Liver (tissue), 9 donors: ENCODE data around the gene COL5A1. TPM values are rescaled to one million over a fixed set of nuclear protein-coding genes. Genes with fewer than 3 reads are reported as not detected.

Source experiments
- DNase-seq: peaks from one replicate; pipeline ENCODE4 v3.0.0-alpha.2; 2017; ENCODE audit warnings: low spot score
- H3K27ac ChIP-seq, 2 donors: one replicate each; pipeline ENCODE4 v1.7.0; 2013; ENCODE audit warnings: inconsistent platforms in 2 of 2, low read length in 2 of 2, control low read depth in 1 of 2, low read depth in 1 of 2, mild to moderate bottlenecking in 1 of 2
- H3K27me3 ChIP-seq, 4 donors: one replicate each; pipeline versions ENCODE4 v1.6.1 to v1.7.0; 2013; ENCODE audit warnings: low read length in 3 of 4, inconsistent platforms in 1 of 4, mild to moderate bottlenecking in 1 of 4, moderate library complexity in 1 of 4; ENCODE audit not compliant: control insufficient read depth in 4 of 4, insufficient read depth in 4 of 4
- H3K36me3 ChIP-seq, 4 donors: one replicate each; pipeline versions ENCODE4 v1.6.1 to v1.7.0; 2013; ENCODE audit warnings: low read length in 3 of 4, mild to moderate bottlenecking in 3 of 4, low read depth in 1 of 4, moderate library complexity in 1 of 4; ENCODE audit not compliant: control insufficient read depth in 4 of 4, insufficient read depth in 3 of 4
- H3K4me1 ChIP-seq, 4 donors: one replicate each; pipeline versions ENCODE4 v1.6.1 to v1.7.0; 2013; ENCODE audit warnings: low read length in 3 of 4, mild to moderate bottlenecking in 3 of 4, moderate library complexity in 1 of 4; ENCODE audit not compliant: control insufficient read depth in 4 of 4, insufficient read depth in 4 of 4
- H3K4me3 ChIP-seq, 3 donors: one replicate each; pipeline versions ENCODE4 v1.6.1 to v1.7.0; 2013; ENCODE audit warnings: low read length in 3 of 3, control low read depth in 1 of 3, low read depth in 1 of 3, mild to moderate bottlenecking in 1 of 3
- H3K9ac ChIP-seq, 2 donors: one replicate each; pipeline ENCODE4 v1.7.0; 2013; ENCODE audit warnings: low read length in 2 of 2, mild to moderate bottlenecking in 2 of 2, moderate library complexity in 2 of 2, control low read depth in 1 of 2, low read depth in 1 of 2
- H3K9me3 ChIP-seq, 4 donors: one replicate each; pipeline versions ENCODE4 v1.6.1 to v1.7.0; 2013; ENCODE audit warnings: low read length in 3 of 4; ENCODE audit not compliant: control insufficient read depth in 4 of 4
- EGR1 ChIP-seq, 2 donors: IDR thresholded peaks; 2 replicates each; pipeline ENCODE4 v1.6.1; 2016 to 2018; ENCODE audit warnings: antibody characterized with exemption in 2 of 2, low read depth in 2 of 2
- FOXA1 ChIP-seq: IDR thresholded peaks from 2 replicates; pipeline ENCODE4 v1.6.1; 2016; ENCODE audit warnings: antibody characterized with exemption
- FOXA2 ChIP-seq: IDR thresholded peaks from 2 replicates; pipeline ENCODE4 v1.6.1; 2016; ENCODE audit warnings: antibody characterized with exemption
- NR2F2 ChIP-seq: IDR thresholded peaks from 2 replicates; pipeline ENCODE4 v1.6.1; 2016; ENCODE audit warnings: antibody characterized with exemption
- RAD21 ChIP-seq, 2 donors: IDR thresholded peaks; 2 replicates each; pipeline ENCODE4 v1.6.1; 2016; ENCODE audit warnings: antibody characterized with exemption in 2 of 2, mild to moderate bottlenecking in 2 of 2
- RXRA ChIP-seq, 2 donors: IDR thresholded peaks; 2 replicates each; pipeline ENCODE4 v1.6.1; 2017 to 2018; ENCODE audit warnings: antibody characterized with exemption in 2 of 2, mild to moderate bottlenecking in 1 of 2
- SP1 ChIP-seq: IDR thresholded peaks from 2 replicates; pipeline ENCODE4 v1.6.1; 2018; ENCODE audit warnings: antibody characterized with exemption, mild to moderate bottlenecking
- TAF1 ChIP-seq: conservative IDR thresholded peaks from 2 replicates; pipeline ENCODE4 v1.6.1; 2016; ENCODE audit warnings: antibody characterized with exemption, mild to moderate bottlenecking
- WGBS: extraction: QIAGEN DNeasy Blood & Tissue Kit; methylation state at CpG from one replicate; pipeline ENCODE4 v1.1.7; 2013; 5-methylcytosine and 5-hydroxymethylcytosine counted together
- polyA plus RNA-seq, 2 donors: library from polyadenylated mRNA; stranded (reverse) in 1 of 2; unstranded in 1 of 2; fragments of 200-250 nt in 1 of 2; fragments of >200 nt in 1 of 2; fragmentation: Nextera tagmentation in 1 of 2; extraction: Ambion mirVana in 1 of 2; gene quantifications; one replicate each; pipeline versions ENCODE4 v1.2.1 to v1.2.3, GENCODE V29; 2013 to 2015
- total RNA-seq, 2 donors: library from RNA; depleted of rRNA; stranded (reverse); fragments of >200 nt; gene quantifications; one replicate each; pipeline ENCODE4 v1.2.3, GENCODE V29; 2014
- TF ChIP-seq, protein P1 (sequence below): IDR thresholded peaks from 2 replicates; pipeline ENCODE4 v1.6.1; 2016; ENCODE audit warnings: antibody characterized with exemption
- TF ChIP-seq, protein P2 (sequence below): IDR thresholded peaks from 2 replicates; pipeline ENCODE4 v1.6.1; 2016; ENCODE audit warnings: antibody characterized with exemption
- TF ChIP-seq, protein P3 (sequence below): IDR thresholded peaks from 2 replicates; pipeline ENCODE4 v1.6.1; 2016; ENCODE audit warnings: antibody characterized with exemption, mild to moderate bottlenecking
- TF ChIP-seq, protein P4 (sequence below): IDR thresholded peaks from 2 replicates; pipeline ENCODE4 v1.6.1; 2016; ENCODE audit warnings: antibody characterized with exemption
- donor health status: healthy.
- donor health status: healthy.
- donor health status: healthy.
- donor health status: healthy.
- donor health status: healthy.

COL5A1 gene
- total and polyA plus RNA-seq, 4 donors: 0.67 to 15.6 (median 11.2) TPM

DNA sequence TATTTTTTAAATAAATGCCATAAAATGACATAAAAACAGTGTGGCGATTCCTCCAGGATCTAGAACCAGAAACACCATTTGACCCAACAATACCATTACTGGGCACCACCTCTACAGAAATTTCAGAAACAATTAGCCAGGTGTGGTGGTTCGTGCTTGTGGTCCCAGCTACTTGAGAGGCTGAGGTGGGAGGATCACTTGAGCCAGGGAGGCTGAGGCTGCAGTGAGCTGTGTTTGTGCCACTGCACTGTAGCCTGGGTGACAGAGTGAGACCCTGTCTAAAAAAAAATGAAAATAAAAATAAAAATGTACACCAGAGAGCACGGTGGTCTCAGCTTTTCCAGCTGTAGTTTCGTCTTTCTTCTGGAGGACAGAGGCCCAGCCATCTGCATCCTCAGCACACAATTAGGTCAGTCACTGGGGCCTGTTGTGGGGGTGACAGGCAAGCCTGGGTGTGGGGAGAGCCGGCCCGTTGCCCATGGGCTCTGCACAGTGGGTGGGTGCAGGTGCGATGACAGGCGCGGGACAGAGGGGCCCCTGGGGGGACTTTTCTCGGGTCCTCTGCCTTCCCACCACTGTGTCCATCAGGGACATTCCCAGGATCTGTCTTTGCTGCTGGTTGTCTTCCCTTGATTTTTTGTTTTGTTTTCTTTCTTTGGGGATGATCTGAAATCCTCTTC is 9.8 kb downstream of the COL5A1 start (continued):
- TF ChIP-seq, protein P1, sequence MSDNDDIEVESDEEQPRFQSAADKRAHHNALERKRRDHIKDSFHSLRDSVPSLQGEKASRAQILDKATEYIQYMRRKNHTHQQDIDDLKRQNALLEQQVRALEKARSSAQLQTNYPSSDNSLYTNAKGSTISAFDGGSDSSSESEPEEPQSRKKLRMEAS: no peak
- TF ChIP-seq FOXA1 (no peak), SP1 (no peak)
- TF ChIP-seq, protein P2, sequence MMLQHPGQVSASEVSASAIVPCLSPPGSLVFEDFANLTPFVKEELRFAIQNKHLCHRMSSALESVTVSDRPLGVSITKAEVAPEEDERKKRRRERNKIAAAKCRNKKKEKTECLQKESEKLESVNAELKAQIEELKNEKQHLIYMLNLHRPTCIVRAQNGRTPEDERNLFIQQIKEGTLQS: no peak

DNA sequence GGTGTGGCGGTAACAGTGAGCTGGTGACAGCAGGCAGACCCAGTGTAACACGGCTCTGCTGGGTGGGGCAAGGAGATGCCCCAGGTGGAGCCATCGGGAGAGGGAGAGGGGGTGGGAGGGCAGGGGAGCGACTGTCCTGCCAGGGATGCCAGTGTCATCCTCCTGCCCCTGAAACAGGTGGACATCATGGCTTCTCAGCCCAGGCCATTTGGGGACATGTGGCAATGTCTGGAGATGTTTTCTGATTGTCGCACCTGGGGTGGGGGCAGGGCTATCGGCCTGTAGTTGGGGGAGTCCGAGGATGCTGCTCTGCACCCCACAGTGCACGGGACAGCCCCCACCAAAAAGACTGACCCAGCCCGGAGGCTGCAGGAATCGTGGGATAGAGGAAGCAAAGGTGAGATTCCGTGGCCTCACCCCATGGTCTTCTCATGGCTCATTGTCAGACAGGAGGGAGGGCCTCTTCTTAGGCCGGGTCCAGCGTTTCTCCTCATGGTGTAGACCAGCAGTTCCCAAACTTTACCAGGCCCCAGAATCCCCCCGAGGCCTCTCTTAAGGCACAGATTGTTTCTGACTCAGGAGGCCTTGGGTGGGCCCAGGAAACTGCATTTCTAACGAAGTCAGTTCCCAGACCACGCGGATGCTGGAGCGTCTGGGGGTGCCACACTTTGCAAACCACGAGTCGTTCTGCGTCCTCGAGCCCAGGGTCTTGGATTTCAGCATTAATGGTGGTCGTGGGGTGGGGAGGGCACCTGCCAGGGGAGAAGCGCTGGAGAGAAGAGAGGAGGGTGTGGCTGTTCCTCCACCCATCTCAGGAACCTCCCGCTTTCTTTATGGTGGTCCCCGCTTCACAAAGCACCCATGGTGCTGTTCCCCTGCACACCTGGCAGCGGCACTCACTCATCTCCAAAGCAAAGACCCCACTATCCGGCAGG is 11.0 kb downstream of the COL5A1 start:
- H3K4me1 ChIP-seq: no peaks in the 10 kb centered on the region
- no peaks in the 10 kb centered on the region for H3K36me3 ChIP-seq
- WGBS: 76% methylated on average over 28 of the region's 28 CpGs
- no peaks in the 10 kb centered on the region for H3K27me3 ChIP-seq
- no peaks in the 10 kb centered on the region for H3K9me3 ChIP-seq
- H3K4me3 ChIP-seq: no peak overlapping the region
- H3K9ac ChIP-seq: no peak overlapping the region
- DNase-seq: no peak
- no peak overlapping the region for H3K27ac ChIP-seq
- TF ChIP-seq NR2F2 (no peak), RAD21 (IDR thresholded peaks at IDR 0.05) (no peak), FOXA1 (no peak), RXRA (IDR thresholded peaks at IDR 0.05) (no peak), TAF1 (no peak), EGR1 (IDR thresholded peaks at IDR 0.05; ENCODE audit: low read depth in 2 of 2) (no peak), SP1 (no peak), FOXA2 (no peak)
- TF ChIP-seq, protein P3, sequence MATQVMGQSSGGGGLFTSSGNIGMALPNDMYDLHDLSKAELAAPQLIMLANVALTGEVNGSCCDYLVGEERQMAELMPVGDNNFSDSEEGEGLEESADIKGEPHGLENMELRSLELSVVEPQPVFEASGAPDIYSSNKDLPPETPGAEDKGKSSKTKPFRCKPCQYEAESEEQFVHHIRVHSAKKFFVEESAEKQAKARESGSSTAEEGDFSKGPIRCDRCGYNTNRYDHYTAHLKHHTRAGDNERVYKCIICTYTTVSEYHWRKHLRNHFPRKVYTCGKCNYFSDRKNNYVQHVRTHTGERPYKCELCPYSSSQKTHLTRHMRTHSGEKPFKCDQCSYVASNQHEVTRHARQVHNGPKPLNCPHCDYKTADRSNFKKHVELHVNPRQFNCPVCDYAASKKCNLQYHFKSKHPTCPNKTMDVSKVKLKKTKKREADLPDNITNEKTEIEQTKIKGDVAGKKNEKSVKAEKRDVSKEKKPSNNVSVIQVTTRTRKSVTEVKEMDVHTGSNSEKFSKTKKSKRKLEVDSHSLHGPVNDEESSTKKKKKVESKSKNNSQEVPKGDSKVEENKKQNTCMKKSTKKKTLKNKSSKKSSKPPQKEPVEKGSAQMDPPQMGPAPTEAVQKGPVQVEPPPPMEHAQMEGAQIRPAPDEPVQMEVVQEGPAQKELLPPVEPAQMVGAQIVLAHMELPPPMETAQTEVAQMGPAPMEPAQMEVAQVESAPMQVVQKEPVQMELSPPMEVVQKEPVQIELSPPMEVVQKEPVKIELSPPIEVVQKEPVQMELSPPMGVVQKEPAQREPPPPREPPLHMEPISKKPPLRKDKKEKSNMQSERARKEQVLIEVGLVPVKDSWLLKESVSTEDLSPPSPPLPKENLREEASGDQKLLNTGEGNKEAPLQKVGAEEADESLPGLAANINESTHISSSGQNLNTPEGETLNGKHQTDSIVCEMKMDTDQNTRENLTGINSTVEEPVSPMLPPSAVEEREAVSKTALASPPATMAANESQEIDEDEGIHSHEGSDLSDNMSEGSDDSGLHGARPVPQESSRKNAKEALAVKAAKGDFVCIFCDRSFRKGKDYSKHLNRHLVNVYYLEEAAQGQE: no peak
- TF ChIP-seq, protein P4, sequence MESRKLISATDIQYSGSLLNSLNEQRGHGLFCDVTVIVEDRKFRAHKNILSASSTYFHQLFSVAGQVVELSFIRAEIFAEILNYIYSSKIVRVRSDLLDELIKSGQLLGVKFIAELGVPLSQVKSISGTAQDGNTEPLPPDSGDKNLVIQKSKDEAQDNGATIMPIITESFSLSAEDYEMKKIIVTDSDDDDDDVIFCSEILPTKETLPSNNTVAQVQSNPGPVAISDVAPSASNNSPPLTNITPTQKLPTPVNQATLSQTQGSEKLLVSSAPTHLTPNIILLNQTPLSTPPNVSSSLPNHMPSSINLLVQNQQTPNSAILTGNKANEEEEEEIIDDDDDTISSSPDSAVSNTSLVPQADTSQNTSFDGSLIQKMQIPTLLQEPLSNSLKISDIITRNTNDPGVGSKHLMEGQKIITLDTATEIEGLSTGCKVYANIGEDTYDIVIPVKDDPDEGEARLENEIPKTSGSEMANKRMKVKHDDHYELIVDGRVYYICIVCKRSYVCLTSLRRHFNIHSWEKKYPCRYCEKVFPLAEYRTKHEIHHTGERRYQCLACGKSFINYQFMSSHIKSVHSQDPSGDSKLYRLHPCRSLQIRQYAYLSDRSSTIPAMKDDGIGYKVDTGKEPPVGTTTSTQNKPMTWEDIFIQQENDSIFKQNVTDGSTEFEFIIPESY: no peak
- TF ChIP-seq, protein P1: no peak
